ENCODE data around the gene CPXM2. TPM values are rescaled to one million over a fixed set of nuclear protein-coding genes. Genes with fewer than 3 reads are reported as not detected.

The CPXM2 gene
- total RNA-seq, 2 experiments from 2014 or later = not detected

DNA sequence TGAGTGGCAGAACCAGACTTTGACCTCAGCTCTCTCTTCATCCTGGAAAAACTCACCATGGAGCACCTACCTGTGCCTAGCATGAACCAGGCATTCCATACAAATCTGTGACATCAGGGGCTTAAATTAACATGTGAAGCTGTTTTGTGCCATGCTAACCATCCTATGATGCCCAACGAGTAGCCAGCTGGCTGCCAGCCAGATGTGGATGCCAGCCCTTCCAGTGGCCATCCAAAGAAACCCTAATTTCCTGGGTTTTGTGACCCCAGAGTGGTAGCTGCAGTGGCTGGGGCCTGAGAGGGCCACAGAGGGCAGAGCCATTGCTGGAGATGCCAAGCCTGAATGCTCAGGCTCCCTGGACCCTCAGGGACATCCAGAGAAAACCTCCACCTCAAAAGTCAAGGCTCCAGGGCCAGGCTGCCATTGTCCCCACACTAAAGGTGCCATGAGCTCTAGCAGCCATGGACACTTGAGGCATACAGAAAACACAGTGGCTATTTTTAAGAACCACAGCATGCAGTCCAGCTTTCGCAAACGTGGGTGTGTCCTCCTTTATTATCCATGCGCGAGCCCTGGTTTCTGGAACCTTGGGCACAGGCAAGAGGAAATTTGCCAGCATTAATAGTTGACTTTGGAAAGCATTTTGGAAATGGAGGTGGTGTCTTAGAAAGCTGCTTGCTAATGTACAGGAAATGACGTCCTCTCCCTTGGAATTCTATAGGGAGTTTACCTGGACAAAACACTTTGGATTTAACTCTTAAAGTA lies 6.0 kb downstream of the CPXM2 start:
- intact Hi-C loops (cut with DNase I, micrococcal nuclease) = no loop called here
- no peaks in the 10 kb centered on the region for H3K4me1 ChIP-seq (ENCODE audit: insufficient read depth, low read length)
- peaks cover 0 to 7% of the 10 kb centered on the region in 2 experiments for H3K9me3 ChIP-seq (ENCODE audit: control insufficient read depth in 1 of 2, insufficient read depth in 1 of 2, low read length in 2 of 2)
- no peak for ATAC-seq (ENCODE audit: poor library complexity)
- H3K36me3 ChIP-seq (ENCODE audit: insufficient read depth, low read length) = no peaks in the 10 kb centered on the region
- POLR2A ChIA-PET = no interaction called here
- no peak overlapping the region for H3K4me3 Mint-ChIP-seq
- no peaks in the 10 kb centered on the region for H3K4me1 Mint-ChIP-seq (ENCODE audit: low read depth)
- no peaks in the 10 kb centered on the region for H3K36me3 Mint-ChIP-seq (ENCODE audit: low read depth)
- CTCF ChIA-PET = no interaction called here
- H3K9me3 Mint-ChIP-seq = no peaks in the 10 kb centered on the region
- DNase-seq = no peak
- H3K27me3 Mint-ChIP-seq = peaks cover 21% of the 10 kb centered on the region
- TF ChIP-seq, protein P1, sequence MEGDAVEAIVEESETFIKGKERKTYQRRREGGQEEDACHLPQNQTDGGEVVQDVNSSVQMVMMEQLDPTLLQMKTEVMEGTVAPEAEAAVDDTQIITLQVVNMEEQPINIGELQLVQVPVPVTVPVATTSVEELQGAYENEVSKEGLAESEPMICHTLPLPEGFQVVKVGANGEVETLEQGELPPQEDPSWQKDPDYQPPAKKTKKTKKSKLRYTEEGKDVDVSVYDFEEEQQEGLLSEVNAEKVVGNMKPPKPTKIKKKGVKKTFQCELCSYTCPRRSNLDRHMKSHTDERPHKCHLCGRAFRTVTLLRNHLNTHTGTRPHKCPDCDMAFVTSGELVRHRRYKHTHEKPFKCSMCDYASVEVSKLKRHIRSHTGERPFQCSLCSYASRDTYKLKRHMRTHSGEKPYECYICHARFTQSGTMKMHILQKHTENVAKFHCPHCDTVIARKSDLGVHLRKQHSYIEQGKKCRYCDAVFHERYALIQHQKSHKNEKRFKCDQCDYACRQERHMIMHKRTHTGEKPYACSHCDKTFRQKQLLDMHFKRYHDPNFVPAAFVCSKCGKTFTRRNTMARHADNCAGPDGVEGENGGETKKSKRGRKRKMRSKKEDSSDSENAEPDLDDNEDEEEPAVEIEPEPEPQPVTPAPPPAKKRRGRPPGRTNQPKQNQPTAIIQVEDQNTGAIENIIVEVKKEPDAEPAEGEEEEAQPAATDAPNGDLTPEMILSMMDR (IDR thresholded peaks at IDR 0.05) = no peak
- no peak overlapping the region for H3K27ac Mint-ChIP-seq
- H3K27ac ChIP-seq (ENCODE audit: low read depth in 1 of 2, low read length in 2 of 2) = no peak overlapping the region
- H3K27me3 ChIP-seq (ENCODE audit: control insufficient read depth in 1 of 2, insufficient read depth in 2 of 2, low read length in 2 of 2) = peaks cover 2 to 12% of the 10 kb centered on the region in 2 experiments
- H3K4me3 ChIP-seq (ENCODE audit: low read length) = no peak overlapping the region

DNA sequence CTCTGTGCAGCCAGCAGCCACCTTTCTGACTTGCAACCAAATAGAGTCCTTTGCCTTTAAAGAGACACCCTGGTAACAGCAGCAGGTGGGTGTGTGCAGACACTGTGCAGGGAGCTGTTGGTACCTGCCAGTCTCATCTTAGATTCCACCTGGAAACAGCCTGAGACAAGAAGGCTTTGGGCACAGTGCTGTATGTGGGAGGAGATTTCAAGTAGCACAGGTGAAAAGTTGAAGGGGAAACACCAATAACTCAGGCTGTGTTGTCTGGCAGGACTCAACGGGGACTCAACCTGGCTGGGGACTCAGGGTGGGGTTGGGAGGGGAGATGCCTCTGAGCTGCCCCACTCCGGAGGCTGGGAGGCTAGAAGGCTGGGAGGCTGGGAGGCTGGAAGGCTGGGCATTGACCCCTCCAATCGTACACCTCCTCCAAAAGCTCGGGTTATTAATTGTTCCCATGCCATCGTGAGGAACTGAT lies 6.7 kb downstream of the CPXM2 start:
- Mint-ChIP-seq H3K4me1 (ENCODE audit: low read depth) (no peaks in the 10 kb centered on the region), H3K27me3 (peaks cover 14% of the 10 kb centered on the region), H3K4me3 (no peak overlapping the region), H3K9me3 (no peaks in the 10 kb centered on the region), H3K36me3 (ENCODE audit: low read depth) (no peaks in the 10 kb centered on the region), H3K27ac (no peak overlapping the region)
- POLR2A ChIA-PET = no interaction called here
- Histone ChIP-seq H3K27me3 (ENCODE audit: control insufficient read depth in 1 of 2, insufficient read depth in 2 of 2, low read length in 2 of 2) (peaks cover 0 to 6% of the 10 kb centered on the region in 2 experiments), H3K27ac (ENCODE audit: low read depth in 1 of 2, low read length in 2 of 2) (no peak overlapping the region), H3K4me3 (ENCODE audit: low read length) (no peak overlapping the region), H3K36me3 (ENCODE audit: insufficient read depth, low read length) (no peaks in the 10 kb centered on the region), H3K4me1 (ENCODE audit: insufficient read depth, low read length) (no peaks in the 10 kb centered on the region), H3K9me3 (ENCODE audit: control insufficient read depth in 1 of 2, insufficient read depth in 1 of 2, low read length in 2 of 2) (peaks cover 0 to 7% of the 10 kb centered on the region in 2 experiments)
- no peak for DNase-seq
- TF ChIP-seq, protein P1 (IDR thresholded peaks at IDR 0.05) = no peak
- no peak for ATAC-seq (ENCODE audit: poor library complexity)
- intact Hi-C loops (cut with DNase I, micrococcal nuclease) = no loop called here
- CTCF ChIA-PET = no interaction called here

DNA sequence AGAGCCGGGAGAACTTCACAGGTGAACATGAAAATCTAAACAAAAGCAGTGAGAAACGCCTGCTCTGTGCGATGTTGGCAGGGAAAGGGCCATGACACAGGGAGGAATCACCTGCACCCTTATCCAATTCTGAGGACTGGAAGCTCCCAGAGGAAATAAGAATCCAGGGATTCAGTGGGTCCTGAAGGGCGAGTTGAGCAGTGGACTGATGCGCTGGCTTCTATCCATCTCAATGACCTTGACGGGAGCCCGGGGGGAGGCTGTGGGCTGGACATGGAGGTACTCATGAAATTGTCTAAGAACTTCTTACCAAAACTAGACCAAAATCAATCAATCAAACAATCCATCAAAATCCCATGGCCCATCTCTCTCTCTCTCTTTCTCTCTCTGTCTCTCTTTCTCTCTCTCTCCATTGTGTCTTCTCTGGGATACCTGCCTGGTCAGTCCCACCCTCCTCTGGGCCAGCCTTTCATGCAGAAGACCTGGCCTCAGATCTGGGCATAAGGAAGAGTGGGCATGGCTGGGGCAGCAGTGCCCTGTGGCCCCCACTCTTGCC lies 7.2 kb downstream of the CPXM2 start:
- no peak for DNase-seq
- intact Hi-C loops (cut with DNase I, micrococcal nuclease) = no loop called here
- Histone ChIP-seq H3K27ac (ENCODE audit: low read depth in 1 of 2, low read length in 2 of 2) (no peak overlapping the region), H3K27me3 (ENCODE audit: control insufficient read depth in 1 of 2, insufficient read depth in 2 of 2, low read length in 2 of 2) (peaks cover 0 to 5% of the 10 kb centered on the region in 2 experiments), H3K36me3 (ENCODE audit: insufficient read depth, low read length) (no peaks in the 10 kb centered on the region), H3K4me1 (ENCODE audit: insufficient read depth, low read length) (no peaks in the 10 kb centered on the region), H3K9me3 (ENCODE audit: control insufficient read depth in 1 of 2, insufficient read depth in 1 of 2, low read length in 2 of 2) (peaks cover 0 to 7% of the 10 kb centered on the region in 2 experiments), H3K4me3 (ENCODE audit: low read length) (no peak overlapping the region)
- H3K4me3 Mint-ChIP-seq = no peak overlapping the region
- H3K4me1 Mint-ChIP-seq (ENCODE audit: low read depth) = no peaks in the 10 kb centered on the region
- CTCF ChIA-PET = no interaction called here
- peaks cover 9% of the 10 kb centered on the region for H3K27me3 Mint-ChIP-seq
- POLR2A ChIA-PET = no interaction called here
- no peak for ATAC-seq (ENCODE audit: poor library complexity)
- no peaks in the 10 kb centered on the region for H3K9me3 Mint-ChIP-seq
- H3K27ac Mint-ChIP-seq = no peak overlapping the region
- TF ChIP-seq, protein P1 (IDR thresholded peaks at IDR 0.05) = no peak
- H3K36me3 Mint-ChIP-seq (ENCODE audit: low read depth) = no peaks in the 10 kb centered on the region

Measured in CD4-positive, alpha-beta T cell (primary cell).